HepG2 (cell line): ENCODE results near the gene OS9. TPM values are rescaled to one million over a fixed set of nuclear protein-coding genes. Genes with fewer than 3 reads are reported as not detected.

ENCODE experiments used
- ATM ChIP-seq: fragments of 450-650 bp; IDR thresholded peaks from 2 replicates; pipeline ENCODE4 v1.7.1; 2017; ENCODE audit warnings: mild to moderate bottlenecking, borderline replicate concordance
- CBX5 ChIP-seq: sonication (generic); formaldehyde crosslinking; IDR thresholded peaks from 2 replicates; pipeline ENCODE4 v1.4.0; 2020; ENCODE audit warnings: missing genetic modification reagents, borderline replicate concordance
- ETV6 ChIP-seq: sonication (generic); formaldehyde crosslinking; conservative IDR thresholded peaks from 2 replicates; pipeline ENCODE4 v1.4.0; 2020; ENCODE audit warnings: missing genetic modification reagents
- HIVEP1 ChIP-seq: sonication (generic); formaldehyde crosslinking; IDR thresholded peaks from 2 replicates; pipeline ENCODE4 v1.4.0; 2020; ENCODE audit warnings: mild to moderate bottlenecking, missing genetic modification reagents
- KDM5B ChIP-seq: sonication (generic); formaldehyde crosslinking; IDR thresholded peaks from 2 replicates; pipeline ENCODE4 v1.4.0; 2020; ENCODE audit warnings: missing genetic modification reagents, mild to moderate bottlenecking, borderline replicate concordance
- KLF9 ChIP-seq: IDR thresholded peaks from 2 replicates; pipeline ENCODE4 v1.6.1; 2016; ENCODE audit warnings: low read depth
- MAX ChIP-seq: IDR thresholded peaks from 2 replicates; pipeline ENCODE4 v1.6.1; 2012; ENCODE audit warnings: inconsistent platforms
- NAIF1 ChIP-seq: sonication (generic); formaldehyde crosslinking; IDR thresholded peaks from 2 replicates; pipeline ENCODE4 v1.5.0; 2020; ENCODE audit warnings: mild to moderate bottlenecking, missing genetic modification reagents, borderline replicate concordance
- POLR2AphosphoS5 ChIP-seq: IDR thresholded peaks from 2 replicates; pipeline ENCODE4 v1.6.1; 2012; ENCODE audit warnings: low read depth, low read length
- RXRA ChIP-seq: sonication (generic); formaldehyde crosslinking; IDR thresholded peaks from 2 replicates; pipeline ENCODE4 v1.5.1; 2020; ENCODE audit warnings: missing genetic modification reagents
- SIN3A ChIP-seq: IDR thresholded peaks from 2 replicates; pipeline ENCODE4 v1.6.1; 2011; ENCODE audit warnings: low read depth, mild to moderate bottlenecking, control low read depth, low read length, borderline replicate concordance
- ZFX ChIP-seq: sonication (generic); formaldehyde crosslinking; IDR thresholded peaks from 2 replicates; pipeline ENCODE4 v1.4.0; 2020; ENCODE audit warnings: mild to moderate bottlenecking, low read depth, missing genetic modification reagents, moderate library complexity
- ZNF160 ChIP-seq: sonication (generic); formaldehyde crosslinking; IDR thresholded peaks from 2 replicates; pipeline ENCODE4 v1.8.0; 2022; ENCODE audit warnings: mild to moderate bottlenecking, inconsistent platforms, missing genetic modification reagents
- ZNF224 ChIP-seq: sonication (generic); formaldehyde crosslinking; IDR thresholded peaks from 2 replicates; pipeline ENCODE4 v1.5.0; 2020; ENCODE audit warnings: mild to moderate bottlenecking, missing genetic modification reagents
- ZNF24 ChIP-seq: fragments of 450-650 bp; IDR thresholded peaks from 2 replicates; pipeline ENCODE4 v1.6.1; 2017; ENCODE audit warnings: antibody characterized with exemption, mild to moderate bottlenecking
- ZNF354B ChIP-seq: sonication (generic); formaldehyde crosslinking; IDR thresholded peaks from 2 replicates; pipeline ENCODE4 v1.8.0; 2022; ENCODE audit warnings: mild to moderate bottlenecking, missing genetic modification reagents
- ZNF446 ChIP-seq: sonication (generic); formaldehyde crosslinking; IDR thresholded peaks from 2 replicates; pipeline ENCODE4 v1.5.0; 2020; ENCODE audit warnings: mild to moderate bottlenecking, missing genetic modification reagents
- ZNF660 ChIP-seq: sonication (generic); formaldehyde crosslinking; IDR thresholded peaks from 2 replicates; pipeline ENCODE4 v1.5.1; 2020; ENCODE audit warnings: mild to moderate bottlenecking, low read depth, missing genetic modification reagents, borderline replicate concordance
- ZNF775 ChIP-seq: sonication (generic); formaldehyde crosslinking; IDR thresholded peaks from 2 replicates; pipeline ENCODE4 v1.4.0; 2020; ENCODE audit warnings: missing genetic modification reagents, mild to moderate bottlenecking, moderate library complexity, borderline replicate concordance
- ZNF891 ChIP-seq: sonication (generic); formaldehyde crosslinking; IDR thresholded peaks from 2 replicates; pipeline ENCODE4 v1.5.0; 2020; ENCODE audit warnings: mild to moderate bottlenecking, missing genetic modification reagents
- polyA plus RNA-seq, 8 experiments: library from polyadenylated mRNA; depleted of rRNA in 3 of 8; stranded (reverse) in 7 of 8; unstranded in 1 of 8; fragments of >200 nt; fragmentation: Illumina TruSeq in 4 of 8; extraction: Trizol in 4 of 8; gene quantifications; 2 replicates each; pipeline versions ENCODE4 v1.2.1 to v1.2.3, GENCODE V29; 2011 to 2016; ENCODE audit warnings: low read depth in 4 of 8, missing spikeins in 1 of 8, mixed read lengths in 1 of 8; ENCODE audit not compliant: insufficient read depth in 1 of 8
- total RNA-seq, 5 experiments: library from RNA; depleted of rRNA; stranded (reverse); fragments of >200 nt; fragmentation: Illumina TruSeq; extraction: Trizol; gene quantifications; 2 replicates each; pipeline ENCODE4 v1.2.3, GENCODE V29; 2016; ENCODE audit warnings: low read depth in 1 of 5
- TF ChIP-seq, protein P1 (sequence below): sonication (generic); formaldehyde crosslinking; IDR thresholded peaks from 2 replicates; pipeline ENCODE4 v1.8.0; 2022; ENCODE audit warnings: missing genetic modification reagents, mild to moderate bottlenecking, inconsistent platforms, borderline replicate concordance
- TF ChIP-seq, protein P2 (sequence below), 2 experiments: sonication (generic) in 1 of 2; formaldehyde crosslinking in 1 of 2; IDR thresholded peaks; 2 replicates each; pipeline versions ENCODE4 v1.5.1 to v1.6.1; 2011 to 2020; ENCODE audit warnings: borderline replicate concordance in 1 of 2, low read depth in 1 of 2, low read length in 1 of 2, mild to moderate bottlenecking in 1 of 2, missing genetic modification reagents in 1 of 2, moderate library complexity in 1 of 2
- TF ChIP-seq, protein P3 (sequence below): sonication (generic); formaldehyde crosslinking; IDR thresholded peaks from 2 replicates; pipeline ENCODE4 v1.5.0; 2020; ENCODE audit warnings: missing genetic modification reagents

OS9 gene
- total and polyA plus RNA-seq, 2 of the 13 experiments (the other 11 are each of a cell fraction or from before 2014, with no cell fraction given): 156 to 206 TPM

DNA sequence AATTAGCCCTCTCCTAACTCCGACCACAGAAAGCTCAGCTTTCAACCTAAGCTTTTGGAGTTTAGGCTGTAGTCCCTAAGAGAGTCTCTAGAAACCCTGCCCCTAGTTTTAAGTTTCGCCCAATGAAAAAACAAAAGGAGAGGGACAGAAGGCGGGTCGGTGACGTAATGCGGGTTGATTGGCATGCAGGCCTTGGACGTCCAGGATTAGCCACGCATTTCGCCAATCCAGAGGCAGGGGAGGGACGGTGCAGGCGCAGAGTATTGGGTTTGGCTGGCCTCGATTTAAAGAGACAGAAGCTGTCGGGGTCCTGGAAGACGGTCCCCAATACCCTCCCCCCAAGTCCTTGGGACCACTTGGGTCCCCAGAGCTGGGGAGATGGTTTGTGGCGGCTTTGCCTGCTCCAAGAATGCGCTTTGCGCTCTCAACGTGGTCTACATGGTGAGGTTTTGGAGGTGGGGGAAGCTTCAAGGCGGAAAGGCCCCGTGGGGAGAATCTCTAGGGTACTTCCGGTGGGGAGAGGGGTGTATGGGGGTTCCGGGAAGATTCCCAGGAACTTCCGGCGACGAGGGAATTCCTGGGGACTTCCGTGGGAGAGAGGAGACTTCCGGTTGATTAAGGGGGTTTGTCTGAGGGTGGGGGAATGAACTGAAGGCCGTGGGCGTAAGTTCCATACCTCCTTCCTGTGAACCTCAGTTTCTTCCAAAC is 51.0 kb downstream of the OS9 start, which contains the start of gene TSPAN31 (continued):
- TF ChIP-seq, protein P1, sequence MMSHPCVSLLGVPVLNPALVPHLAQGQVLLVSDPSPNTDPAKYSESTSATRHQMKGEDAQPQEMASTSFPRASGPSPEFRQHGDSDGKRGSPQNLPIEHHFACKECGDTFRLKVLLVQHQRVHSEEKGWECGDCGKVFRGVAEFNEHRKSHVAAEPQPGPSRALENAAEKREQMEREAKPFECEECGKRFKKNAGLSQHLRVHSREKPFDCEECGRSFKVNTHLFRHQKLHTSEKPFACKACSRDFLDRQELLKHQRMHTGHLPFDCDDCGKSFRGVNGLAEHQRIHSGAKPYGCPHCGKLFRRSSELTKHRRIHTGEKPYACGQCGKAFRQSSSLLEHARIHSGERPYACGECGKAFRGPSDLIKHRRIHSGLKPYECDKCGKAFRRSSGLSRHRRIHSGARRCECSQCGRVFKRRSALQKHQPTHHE: no peak
- TF ChIP-seq ZNF224 (CRISPR knock-in tag) (0 out of 2 replicates have a peak, but pooled peaks have one; percentile 69), ZFX (peak; percentile 77), CBX5 (CRISPR knock-in tag) (no peak), MAX (peak; percentile 73), ETV6 (CRISPR knock-in tag) (no peak; the same call in 1 of the 2 replicates), RXRA (no peak), ZNF160 (no peak), KLF9 (CRISPR knock-in tag) (peak; percentile 11; the same call in 1 of the 2 replicates), ZNF354B (CRISPR knock-in tag) (no peak), KDM5B (CRISPR knock-in tag) (peak; percentile 61; the same call in 1 of the 2 replicates), ZNF446 (CRISPR knock-in tag) (no peak), ZNF24 (no peak), ZNF660 (CRISPR knock-in tag) (no peak), ZNF891 (CRISPR knock-in tag) (no peak), ATM (no peak), SIN3A (0 out of 2 replicates have a peak, but pooled peaks have one; percentile 6), ZNF775 (no peak), HIVEP1 (CRISPR knock-in tag) (0 out of 2 replicates have a peak, but pooled peaks have one; percentile 54), POLR2AphosphoS5 (peak; percentile 91), NAIF1 (CRISPR knock-in tag) (no peak)
- TF ChIP-seq, protein P2, sequence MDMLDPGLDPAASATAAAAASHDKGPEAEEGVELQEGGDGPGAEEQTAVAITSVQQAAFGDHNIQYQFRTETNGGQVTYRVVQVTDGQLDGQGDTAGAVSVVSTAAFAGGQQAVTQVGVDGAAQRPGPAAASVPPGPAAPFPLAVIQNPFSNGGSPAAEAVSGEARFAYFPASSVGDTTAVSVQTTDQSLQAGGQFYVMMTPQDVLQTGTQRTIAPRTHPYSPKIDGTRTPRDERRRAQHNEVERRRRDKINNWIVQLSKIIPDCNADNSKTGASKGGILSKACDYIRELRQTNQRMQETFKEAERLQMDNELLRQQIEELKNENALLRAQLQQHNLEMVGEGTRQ (IDR thresholded peaks at IDR 0.05; ENCODE audit: low read depth, low read length): no peak
- TF ChIP-seq, protein P2 (CRISPR knock-in tag; IDR thresholded peaks at IDR 0.05; ENCODE audit: borderline replicate concordance): 0 out of 2 replicates have a peak, but pooled peaks have one; percentile 44
- TF ChIP-seq, protein P3, sequence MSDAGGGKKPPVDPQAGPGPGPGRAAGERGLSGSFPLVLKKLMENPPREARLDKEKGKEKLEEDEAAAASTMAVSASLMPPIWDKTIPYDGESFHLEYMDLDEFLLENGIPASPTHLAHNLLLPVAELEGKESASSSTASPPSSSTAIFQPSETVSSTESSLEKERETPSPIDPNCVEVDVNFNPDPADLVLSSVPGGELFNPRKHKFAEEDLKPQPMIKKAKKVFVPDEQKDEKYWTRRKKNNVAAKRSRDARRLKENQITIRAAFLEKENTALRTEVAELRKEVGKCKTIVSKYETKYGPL: peak; percentile 31; the same call in 1 of the 2 replicates
